HG03342 (cell line): ENCODE results near the gene TRIM2.

ENCODE experiments used
- ATAC-seq: cut with Tn5 transposase; IDR thresholded peaks from one replicate; pipeline ENCODE4 v1.9.1; 2021; ENCODE audit warnings: mild to moderate bottlenecking, moderate library complexity; ENCODE audit not compliant: unreplicated experiment

The TRIM2 gene

GRCh38 chr4:153221783-153222706 is 17.8 kb downstream of the TRIM2 start:
- ATAC-seq, result peak; percentile 41

DNA sequence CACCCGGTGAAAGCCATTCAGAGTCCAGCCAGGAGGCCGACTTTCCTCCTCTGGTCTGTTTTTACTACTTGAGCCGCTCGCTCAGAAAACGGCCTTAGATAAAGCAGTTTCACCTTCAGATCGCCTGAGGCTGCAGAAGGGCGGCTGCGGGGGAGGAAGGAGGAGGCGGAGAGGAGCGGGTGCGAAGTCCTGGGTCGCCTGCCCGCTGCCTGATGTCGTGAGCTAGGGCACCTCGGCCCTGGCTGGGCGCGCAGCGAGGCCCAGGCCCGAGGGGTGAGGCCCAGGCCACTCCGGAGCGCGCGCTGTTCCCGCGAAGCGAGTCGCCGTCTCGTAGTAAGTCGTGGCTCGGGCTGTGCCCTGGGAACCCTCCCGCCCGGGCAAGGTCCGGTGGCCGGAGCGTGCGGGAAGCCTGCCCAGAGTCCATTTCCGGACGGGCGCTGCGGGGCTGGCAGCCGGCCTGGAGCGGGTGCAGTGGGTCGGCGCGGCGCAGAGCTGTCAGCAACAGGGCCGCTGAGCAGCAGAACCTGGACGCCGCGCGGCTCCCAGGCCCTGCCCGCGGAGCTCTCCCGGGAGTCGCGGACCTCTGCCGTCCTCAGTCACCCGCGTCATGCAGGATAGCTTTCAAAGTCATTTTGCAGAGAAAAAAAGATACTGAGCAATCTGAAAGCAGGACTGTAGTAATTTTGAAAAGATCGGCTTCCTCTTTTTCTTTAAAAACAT is 18.6 kb downstream of the TRIM2 start:
- peak; percentile 46 for ATAC-seq

DNA sequence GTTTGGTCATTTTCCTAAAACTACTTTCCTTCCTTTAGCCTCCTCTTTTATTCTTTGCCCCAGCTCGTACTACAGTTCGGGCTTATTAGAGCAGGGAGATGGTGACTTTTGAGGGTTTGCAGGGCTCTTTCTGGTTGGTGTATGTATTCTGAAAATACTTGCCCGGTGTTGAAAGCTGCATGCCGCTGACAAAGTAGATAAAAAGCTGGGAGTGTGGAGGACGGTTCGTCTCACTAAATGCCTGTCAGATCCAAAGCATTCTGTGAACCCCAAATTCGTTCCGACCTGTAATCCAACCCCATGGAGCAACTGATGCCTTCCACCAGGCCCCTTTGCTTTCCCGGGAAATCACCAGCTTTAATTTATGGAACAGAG is 19.2 kb downstream of the TRIM2 start:
- no peak for ATAC-seq

GRCh38 chr4:153223930-153224329 is 19.7 kb downstream of the TRIM2 start:
- ATAC-seq, result no peak

GRCh38 chr4:153224474-153224873 is 20.2 kb downstream of the TRIM2 start:
- no peak for ATAC-seq

GRCh38 chr4:153227469-153228075 is 23.3 kb downstream of the TRIM2 start:
- no peak for ATAC-seq

DNA sequence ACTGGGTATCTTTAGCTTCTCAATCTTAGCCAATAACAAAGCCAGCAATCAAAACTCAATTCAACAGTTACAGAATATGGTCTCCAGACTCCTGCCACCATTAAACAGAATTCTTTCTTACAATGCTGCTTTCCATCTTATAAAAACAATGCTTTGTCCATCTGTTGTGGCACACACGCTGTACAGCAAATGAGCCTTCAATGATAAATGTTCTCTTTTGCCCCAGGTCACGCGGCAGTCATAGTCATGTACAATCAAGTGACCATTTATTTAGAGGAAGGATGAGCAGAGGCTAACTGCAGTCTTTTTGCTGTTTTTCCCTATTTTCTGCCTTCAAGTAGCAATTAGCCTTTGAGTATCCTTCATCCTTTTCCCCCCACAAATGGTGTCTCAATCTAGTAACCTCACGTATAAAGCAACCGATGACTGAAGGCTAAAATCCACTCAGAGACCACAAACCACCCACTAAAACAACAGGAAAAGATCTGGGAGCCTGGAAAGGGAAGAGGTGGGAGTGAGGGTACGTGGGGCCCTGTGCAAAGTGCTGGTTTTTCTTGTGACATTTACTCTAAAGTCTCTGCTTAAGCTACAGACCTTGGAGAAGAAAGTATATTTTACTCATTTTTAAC is 24.4 kb downstream of the TRIM2 start:
- ATAC-seq, result no peak

DNA sequence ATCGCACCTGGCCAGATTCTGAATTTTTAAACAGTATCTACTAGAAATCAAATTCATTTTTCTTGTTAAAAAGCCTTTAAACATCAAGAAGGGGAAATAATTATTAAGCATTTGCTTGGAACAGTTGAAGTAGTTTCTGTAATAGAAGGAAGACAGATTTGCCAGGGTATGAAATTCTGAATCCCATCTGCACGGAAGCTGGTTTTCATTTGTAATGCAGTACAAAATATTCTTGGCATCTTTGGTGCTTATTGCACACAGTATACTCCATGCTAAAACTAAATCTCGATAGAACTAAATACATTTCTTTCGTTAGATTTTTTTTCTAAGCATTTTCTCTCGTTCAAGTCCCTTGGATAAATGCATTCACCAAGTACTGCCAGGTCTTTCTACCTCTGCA is 25.3 kb downstream of the TRIM2 start:
- ATAC-seq, result no peak

DNA sequence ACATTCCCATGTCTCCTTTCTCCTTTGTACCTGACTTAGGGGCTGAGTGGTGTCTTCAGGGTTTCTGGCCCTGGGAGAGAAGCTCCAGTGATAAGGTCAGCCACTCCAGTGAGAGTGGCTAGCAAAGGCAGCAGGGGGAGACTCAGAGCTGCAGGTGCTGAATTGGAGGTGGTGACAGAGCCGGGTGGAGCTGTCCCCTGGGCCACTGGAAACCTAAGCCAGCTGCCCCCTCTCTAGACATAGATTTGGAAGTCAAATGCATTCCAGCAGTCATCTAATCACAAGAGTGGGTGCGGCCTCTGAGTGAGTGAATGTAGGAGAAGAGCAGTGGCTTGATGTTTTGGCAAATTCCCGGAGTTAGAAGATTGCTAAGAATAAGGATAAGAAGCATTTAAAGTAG is 28.5 kb downstream of the TRIM2 start:
- ATAC-seq, result peak; percentile 49

DNA sequence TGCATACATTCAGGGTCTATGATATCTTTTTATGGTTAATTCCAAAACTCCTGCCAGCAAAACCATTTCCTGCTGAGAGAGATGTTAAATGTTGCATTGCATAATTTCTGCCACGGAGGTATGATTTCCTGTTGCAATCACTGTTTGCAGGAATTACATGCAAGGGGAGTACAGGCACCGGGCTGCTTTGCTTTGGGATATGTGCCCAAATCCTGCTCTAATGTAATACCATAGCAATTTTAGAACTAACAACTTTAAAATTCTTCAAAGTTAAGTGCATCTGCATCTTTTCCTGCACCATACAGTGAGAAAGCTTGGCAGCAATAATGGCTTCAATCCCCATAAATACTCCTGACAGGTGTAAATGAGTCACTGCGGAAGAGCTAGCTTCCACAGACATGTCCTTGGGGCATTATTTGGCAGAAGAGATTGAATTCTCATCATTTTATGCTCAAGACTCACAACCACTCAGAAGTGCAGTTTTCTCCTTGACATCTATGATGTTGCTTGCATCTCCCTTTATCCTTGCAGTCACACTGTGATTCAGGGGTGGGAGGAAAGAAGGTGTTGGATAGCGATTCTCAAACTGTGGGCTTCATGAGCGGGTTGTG is 29.6 kb downstream of the TRIM2 start:
- no peak for ATAC-seq

DNA sequence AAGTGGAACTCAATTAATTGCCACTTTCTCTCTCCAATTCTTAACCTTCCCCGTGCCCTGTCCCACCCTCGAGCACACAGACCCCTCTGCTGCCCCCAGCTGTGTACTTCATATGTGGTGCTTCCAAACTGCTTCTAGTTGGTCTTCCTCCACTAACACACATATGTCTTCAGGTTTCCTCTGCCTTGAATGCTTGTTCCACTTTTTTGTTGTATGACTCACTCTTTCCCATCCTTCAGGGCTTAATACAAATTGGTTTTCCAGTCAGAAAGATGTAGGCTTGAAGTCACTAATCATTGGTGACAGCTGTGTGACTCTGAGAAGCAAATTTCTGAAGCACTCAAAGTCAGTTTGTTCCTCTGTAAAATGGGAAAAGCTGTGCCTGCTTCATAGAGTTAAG is 30.6 kb downstream of the TRIM2 start:
- no peak for ATAC-seq

DNA sequence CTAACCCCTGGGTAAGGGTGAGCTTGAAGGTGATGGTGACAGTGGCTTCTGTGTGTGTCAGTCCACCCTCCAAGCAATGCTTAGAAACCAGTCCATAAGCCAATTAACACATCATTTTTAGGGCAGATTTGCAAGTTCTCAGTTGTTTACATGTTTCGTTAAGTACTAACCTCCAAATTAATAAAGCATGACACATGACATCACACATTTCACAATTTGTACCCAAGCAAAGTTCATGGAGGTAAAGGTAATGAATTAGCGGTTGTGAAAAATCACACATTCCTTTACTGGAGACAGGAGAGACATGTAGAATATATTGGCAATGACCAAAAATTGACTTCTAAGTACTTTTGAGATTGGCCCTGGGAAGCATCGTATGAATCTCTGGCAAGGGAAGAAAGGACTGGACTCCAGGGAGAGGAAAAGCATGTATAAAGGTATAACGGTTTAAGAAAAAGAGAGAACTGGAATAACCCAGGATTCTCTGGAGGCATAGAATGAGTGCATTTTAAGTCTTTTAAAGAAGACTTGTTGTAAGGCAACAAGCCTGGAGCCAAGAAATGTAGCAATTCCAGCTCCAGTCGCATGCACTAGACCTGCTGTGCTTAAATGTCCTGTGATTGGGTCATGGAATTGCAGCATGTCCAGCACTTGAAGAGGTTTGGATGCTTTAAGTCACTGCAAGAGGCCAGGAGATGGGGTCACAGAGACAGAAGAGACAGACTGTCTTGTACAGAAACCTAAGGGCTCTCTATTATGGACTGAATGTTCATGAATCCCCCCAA is 34.1 kb downstream of the TRIM2 start:
- no peak for ATAC-seq

DNA sequence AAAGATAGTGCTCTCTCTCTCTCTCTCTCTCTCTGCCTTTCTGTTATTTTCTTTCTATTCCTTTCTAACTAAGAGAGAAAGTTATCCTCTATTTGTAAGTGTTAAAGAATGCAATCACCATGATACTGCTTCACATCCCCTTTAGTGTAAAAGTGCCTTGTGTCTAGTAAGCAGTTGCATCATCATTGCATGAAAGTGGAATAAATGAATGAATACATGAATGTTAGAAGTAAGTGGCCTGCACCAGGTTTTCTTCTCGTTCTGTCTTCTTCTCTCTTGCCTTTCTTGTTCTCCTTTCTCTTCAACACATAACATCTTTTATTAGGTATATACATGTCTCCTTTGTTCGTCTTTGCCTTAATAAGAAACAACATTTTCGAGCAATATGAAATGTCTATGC is 35.2 kb downstream of the TRIM2 start:
- no peak for ATAC-seq

DNA sequence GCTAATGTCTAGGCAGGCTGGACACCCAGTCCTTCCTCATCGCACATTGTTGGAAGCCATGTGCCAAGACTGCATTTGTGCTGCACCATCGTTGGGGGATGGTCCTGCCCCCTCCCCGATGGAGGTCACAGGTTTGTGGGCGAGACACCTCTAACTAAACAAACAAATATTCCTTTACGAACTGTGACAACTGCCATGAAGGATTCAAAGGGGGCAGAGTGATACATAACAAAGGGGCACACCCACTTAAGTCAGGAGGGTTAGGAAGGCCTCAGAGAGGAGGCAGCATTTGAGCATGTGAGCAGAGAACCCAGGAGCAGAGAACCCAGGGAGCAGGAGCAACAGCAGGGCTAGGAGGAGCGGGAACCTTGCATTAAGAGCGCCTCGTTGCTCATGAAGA is 37.1 kb downstream of the TRIM2 start:
- no peak for ATAC-seq

GRCh38 chr4:153241970-153242838 is 38.0 kb downstream of the TRIM2 start:
- no peak for ATAC-seq

- no peak for ATAC-seq
These were observed 38.6 kb downstream of the TRIM2 start for GRCh38 chr4:153242839-153243324.

DNA sequence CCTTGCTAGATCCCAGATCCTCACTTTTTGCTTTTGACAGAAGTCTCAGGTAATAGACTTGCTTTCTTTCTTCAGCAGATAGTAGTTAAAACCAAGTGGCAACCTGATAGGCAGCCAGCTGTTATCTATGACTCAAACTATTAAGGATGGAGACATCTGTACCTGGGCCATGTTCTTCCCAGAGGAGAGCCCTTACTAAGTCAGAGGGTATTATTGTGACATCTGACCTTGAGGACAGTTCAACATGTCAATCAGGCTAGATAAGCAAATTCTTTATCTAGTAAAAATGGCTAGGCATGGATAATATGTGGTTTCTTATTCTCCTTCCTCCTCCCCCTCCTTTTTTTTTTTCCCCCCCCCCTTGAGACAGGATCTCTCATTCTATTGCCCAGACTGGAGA is 39.2 kb downstream of the TRIM2 start:
- ATAC-seq, result no peak

DNA sequence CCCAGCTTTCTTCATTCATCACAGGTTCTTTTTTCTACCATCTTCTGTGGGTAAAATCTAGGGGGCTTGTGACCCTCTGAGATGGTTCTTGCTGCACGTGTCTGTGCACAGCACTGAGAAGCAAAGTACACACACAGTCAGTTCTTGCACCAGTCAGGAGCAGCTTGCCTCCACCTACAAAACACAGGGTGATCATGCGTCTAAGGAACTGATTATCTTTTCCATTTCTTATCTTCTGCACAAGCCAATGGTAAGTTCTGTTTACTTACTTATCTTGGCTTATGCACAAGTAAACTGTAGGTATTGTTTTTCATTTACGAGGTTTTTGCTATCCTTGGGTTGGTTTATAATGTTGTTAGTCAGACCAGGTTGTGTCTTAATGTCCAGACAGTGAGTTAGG is 40.7 kb downstream of the TRIM2 start:
- ATAC-seq, result no peak

- ATAC-seq, result no peak
These were observed 41.5 kb downstream of the TRIM2 start for GRCh38 chr4:153245775-153246174.
